Neural progenitor cell (in vitro differentiated cells): ENCODE results near the gene LGALS12. TPM values are rescaled to one million over a fixed set of nuclear protein-coding genes. Genes with fewer than 3 reads are reported as not detected.

ENCODE experiments used
- DNase-seq: peaks from one replicate; pipeline ENCODE4 v3.0.0-alpha.2; 2016; ENCODE audit warnings: low spot score
- H2AFZ ChIP-seq: fragments of 200-600 bp; sonication (generic); replicated peaks from 2 replicates; pipeline ENCODE4 v1.6.1; 2016; ENCODE audit warnings: antibody characterized with exemption
- H3F3A ChIP-seq: fragments of 200-600 bp; sonication (generic); 2 replicates; pipeline ENCODE4 v1.6.1; 2016; ENCODE audit warnings: antibody characterized with exemption, low read depth
- H3K27ac ChIP-seq: fragments of 200-600 bp; sonication (generic); 2 replicates; pipeline ENCODE4 v1.5.1; 2016; ENCODE audit warnings: mild to moderate bottlenecking
- H3K27me3 ChIP-seq: fragments of 200-600 bp; sonication (generic); 2 replicates; pipeline ENCODE4 v1.6.1; 2016; ENCODE audit warnings: mild to moderate bottlenecking, moderate library complexity
- H3K36me3 ChIP-seq: fragments of 200-600 bp; sonication (generic); 2 replicates; pipeline ENCODE4 v1.5.1; 2016
- H3K4me1 ChIP-seq: fragments of 200-600 bp; sonication (generic); 2 replicates; pipeline ENCODE4 v1.6.1; 2016; ENCODE audit warnings: mixed run types
- H3K4me2 ChIP-seq: fragments of 200-600 bp; sonication (generic); 2 replicates; pipeline ENCODE4 v1.6.1; 2016
- H3K4me3 ChIP-seq: fragments of 200-600 bp; sonication (generic); 2 replicates; pipeline ENCODE4 v1.5.1; 2016
- H3K79me2 ChIP-seq: fragments of 200-600 bp; sonication (generic); 2 replicates; pipeline ENCODE4 v1.6.1; 2016; ENCODE audit warnings: low read depth
- H3K9ac ChIP-seq: fragments of 200-600 bp; sonication (generic); 2 replicates; pipeline ENCODE4 v1.6.1; 2016
- H3K9me3 ChIP-seq: fragments of 200-600 bp; sonication (generic); 2 replicates; pipeline ENCODE4 v1.5.1; 2016; ENCODE audit warnings: low read depth
- H4K20me1 ChIP-seq: fragments of 200-600 bp; sonication (generic); 2 replicates; pipeline ENCODE4 v1.6.1; 2016; ENCODE audit warnings: low read depth
- H3K27ac Mint-ChIP-seq: 3 replicates; pipeline ENCODE4 v1.8.0; 2021; ENCODE audit warnings: mixed read lengths
- H3K27me3 Mint-ChIP-seq: 2 replicates; pipeline ENCODE4 v1.8.0; 2022; ENCODE audit warnings: low read depth, mild to moderate bottlenecking, inconsistent platforms, moderate library complexity, mixed read lengths; ENCODE audit not compliant: insufficient read depth
- H3K36me3 Mint-ChIP-seq: 3 replicates; pipeline ENCODE4 v1.8.0; 2021; ENCODE audit warnings: mixed read lengths
- H3K4me1 Mint-ChIP-seq: 3 replicates; pipeline ENCODE4 v1.8.0; 2021; ENCODE audit warnings: mixed read lengths
- H3K4me3 Mint-ChIP-seq: 3 replicates; pipeline ENCODE4 v1.8.0; 2021; ENCODE audit warnings: mild to moderate bottlenecking, moderate library complexity, mixed read lengths
- H3K9me3 Mint-ChIP-seq: 3 replicates; pipeline ENCODE4 v1.8.0; 2020; ENCODE audit warnings: mixed read lengths
- EZH2 ChIP-seq: fragments of 200-600 bp; sonication (generic); IDR thresholded peaks from 2 replicates; pipeline ENCODE4 v1.6.1; 2017; ENCODE audit warnings: antibody characterized with exemption, mild to moderate bottlenecking, moderate library complexity
- EZH2phosphoT487 ChIP-seq: fragments of 200-600 bp; sonication (generic); IDR thresholded peaks from 2 replicates; pipeline ENCODE4 v1.6.1; 2017; ENCODE audit warnings: antibody characterized with exemption
- total RNA-seq: library from RNA; depleted of rRNA; stranded (reverse); fragments of >200 nt; gene quantifications from 2 replicates; pipeline ENCODE4 v1.2.3, GENCODE V29; 2015; ENCODE audit warnings: low replicate concordance
- TF ChIP-seq, protein P1 (sequence below): fragments of 200-600 bp; sonication (generic); IDR thresholded peaks from 2 replicates; pipeline ENCODE4 v1.5.1; 2017; ENCODE audit warnings: antibody characterized with exemption, mild to moderate bottlenecking

Gene LGALS12
- total RNA-seq, 1 donor from 2014 or later: not detected

DNA sequence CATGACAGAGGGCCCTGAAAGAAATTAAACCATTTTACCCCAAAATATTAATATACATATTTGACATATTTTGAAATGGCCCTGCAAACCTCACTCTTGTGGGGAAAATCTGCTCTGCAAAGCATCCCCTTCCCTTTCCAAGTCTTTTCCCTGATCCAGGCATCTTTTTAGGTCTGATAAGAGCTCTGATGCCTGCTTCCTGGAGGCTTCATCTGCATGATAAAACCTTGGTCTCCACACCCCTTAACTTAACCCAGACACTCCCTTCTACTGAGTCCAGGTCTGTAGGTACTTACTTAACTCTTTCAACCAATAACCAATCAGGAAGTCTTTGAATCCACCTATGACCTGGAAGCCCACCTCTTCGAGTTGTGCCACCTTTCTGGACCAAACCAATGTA is 1.8 kb upstream of the LGALS12 start:
- peaks cover 12% of the 10 kb centered on the region for H3K27me3 Mint-ChIP-seq
- H3K36me3 Mint-ChIP-seq: no peaks in the 10 kb centered on the region
- Histone ChIP-seq H2AFZ (no peak overlapping the region), H4K20me1 (no peaks in the 10 kb centered on the region), H3F3A (peaks cover 9% of the 10 kb centered on the region), H3K4me2 (no peak overlapping the region), H3K27me3 (peaks cover 10% of the 10 kb centered on the region), H3K4me3 (no peak overlapping the region), H3K27ac (no peak overlapping the region), H3K4me1 (peaks cover 21% of the 10 kb centered on the region), H3K36me3 (no peaks in the 10 kb centered on the region), H3K9ac (no peak overlapping the region), H3K79me2 (no peaks in the 10 kb centered on the region), H3K9me3 (no peaks in the 10 kb centered on the region)
- no peak overlapping the region for H3K4me3 Mint-ChIP-seq
- no peak overlapping the region for H3K27ac Mint-ChIP-seq
- H3K9me3 Mint-ChIP-seq: peaks cover 17% of the 10 kb centered on the region
- H3K4me1 Mint-ChIP-seq: peaks cover 2% of the 10 kb centered on the region
- no peak for DNase-seq
- TF ChIP-seq EZH2: no peak
- TF ChIP-seq, protein P1, sequence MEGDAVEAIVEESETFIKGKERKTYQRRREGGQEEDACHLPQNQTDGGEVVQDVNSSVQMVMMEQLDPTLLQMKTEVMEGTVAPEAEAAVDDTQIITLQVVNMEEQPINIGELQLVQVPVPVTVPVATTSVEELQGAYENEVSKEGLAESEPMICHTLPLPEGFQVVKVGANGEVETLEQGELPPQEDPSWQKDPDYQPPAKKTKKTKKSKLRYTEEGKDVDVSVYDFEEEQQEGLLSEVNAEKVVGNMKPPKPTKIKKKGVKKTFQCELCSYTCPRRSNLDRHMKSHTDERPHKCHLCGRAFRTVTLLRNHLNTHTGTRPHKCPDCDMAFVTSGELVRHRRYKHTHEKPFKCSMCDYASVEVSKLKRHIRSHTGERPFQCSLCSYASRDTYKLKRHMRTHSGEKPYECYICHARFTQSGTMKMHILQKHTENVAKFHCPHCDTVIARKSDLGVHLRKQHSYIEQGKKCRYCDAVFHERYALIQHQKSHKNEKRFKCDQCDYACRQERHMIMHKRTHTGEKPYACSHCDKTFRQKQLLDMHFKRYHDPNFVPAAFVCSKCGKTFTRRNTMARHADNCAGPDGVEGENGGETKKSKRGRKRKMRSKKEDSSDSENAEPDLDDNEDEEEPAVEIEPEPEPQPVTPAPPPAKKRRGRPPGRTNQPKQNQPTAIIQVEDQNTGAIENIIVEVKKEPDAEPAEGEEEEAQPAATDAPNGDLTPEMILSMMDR: no peak
- TF ChIP-seq EZH2phosphoT487: no peak

DNA sequence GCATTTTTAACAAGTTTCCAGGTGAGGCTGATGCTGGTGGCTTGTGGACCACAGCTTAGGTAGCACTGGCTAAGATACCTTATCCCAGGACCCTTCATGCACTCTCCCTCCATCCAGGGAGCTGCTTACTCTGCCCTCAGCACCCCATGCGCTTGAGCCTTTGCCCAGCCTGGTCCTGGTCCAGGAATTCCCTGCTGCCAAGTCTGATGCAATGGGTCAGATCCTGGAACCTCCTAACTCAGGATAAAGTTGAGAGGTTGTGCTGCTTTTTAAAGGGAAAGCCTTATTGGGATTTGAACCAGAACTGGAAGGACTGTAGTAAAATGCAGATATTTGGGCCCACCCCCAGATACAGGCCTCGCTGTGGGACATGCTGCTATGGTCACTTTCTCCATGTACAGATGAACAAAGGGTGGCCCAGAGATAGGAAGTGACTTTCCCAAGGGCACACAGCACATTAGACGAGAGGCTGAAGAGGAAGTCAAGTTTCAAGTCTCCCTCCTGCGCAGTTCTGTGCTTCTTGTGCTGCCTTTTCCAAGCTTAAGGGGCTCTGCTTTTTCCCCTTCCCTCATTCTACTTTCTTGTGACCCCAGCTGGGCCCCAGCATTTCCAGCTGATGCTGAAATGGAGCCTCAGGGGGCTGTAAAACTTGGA is 824 bp upstream of the LGALS12 start:
- Histone ChIP-seq H3K4me2 (no peak overlapping the region), H2AFZ (no peak overlapping the region), H3K4me3 (no peak overlapping the region), H3K36me3 (no peaks in the 10 kb centered on the region), H4K20me1 (no peaks in the 10 kb centered on the region), H3K9ac (no peak overlapping the region), H3K27ac (no peak overlapping the region), H3K79me2 (no peaks in the 10 kb centered on the region), H3K27me3 (peaks cover 6% of the 10 kb centered on the region), H3K9me3 (no peaks in the 10 kb centered on the region), H3F3A (peaks cover 5% of the 10 kb centered on the region), H3K4me1 (peaks cover 17% of the 10 kb centered on the region)
- H3K4me3 Mint-ChIP-seq: no peak overlapping the region
- DNase-seq: no peak
- TF ChIP-seq EZH2 (no peak), EZH2phosphoT487 (no peak)
- TF ChIP-seq, protein P1: no peak
- H3K36me3 Mint-ChIP-seq: no peaks in the 10 kb centered on the region
- peaks cover 13% of the 10 kb centered on the region for H3K27me3 Mint-ChIP-seq
- H3K27ac Mint-ChIP-seq: no peak overlapping the region
- peaks cover 2% of the 10 kb centered on the region for H3K4me1 Mint-ChIP-seq
- peaks cover 9% of the 10 kb centered on the region for H3K9me3 Mint-ChIP-seq

DNA sequence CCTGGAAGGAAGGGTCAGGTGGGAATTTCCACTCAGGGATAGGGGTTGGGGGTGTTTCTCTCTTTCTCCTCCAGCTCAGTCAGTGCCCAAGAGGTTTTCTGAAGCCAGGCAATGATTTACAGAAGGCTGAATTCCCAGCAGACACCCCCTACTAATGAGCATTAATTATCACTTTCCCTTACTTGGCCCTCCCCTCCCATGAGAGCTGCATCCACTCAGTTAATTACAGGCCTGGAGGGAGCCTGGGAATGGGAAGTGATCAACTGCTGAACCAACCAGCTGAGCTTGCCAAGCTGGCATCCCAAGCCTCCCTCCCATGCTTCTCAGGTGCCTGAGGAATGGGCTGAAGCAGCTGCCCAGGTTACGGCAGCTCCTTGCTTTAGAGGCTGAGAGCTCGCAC is 992 bp downstream of the LGALS12 start:
- H3K4me1 Mint-ChIP-seq: peaks cover 9% of the 10 kb centered on the region
- no peaks in the 10 kb centered on the region for H3K9me3 Mint-ChIP-seq
- H3K4me3 Mint-ChIP-seq: no peak overlapping the region
- Histone ChIP-seq H3K27me3 (no peaks in the 10 kb centered on the region), H3K4me2 (no peak overlapping the region), H3K4me1 (peaks cover 12% of the 10 kb centered on the region), H3K36me3 (no peaks in the 10 kb centered on the region), H3K9me3 (no peaks in the 10 kb centered on the region), H3K4me3 (no peak overlapping the region), H2AFZ (no peak overlapping the region), H3K79me2 (no peaks in the 10 kb centered on the region), H3K27ac (no peak overlapping the region), H3K9ac (no peak overlapping the region), H4K20me1 (no peaks in the 10 kb centered on the region), H3F3A (no peaks in the 10 kb centered on the region)
- TF ChIP-seq, protein P1: no peak
- no peak for TF ChIP-seq EZH2
- no peak for TF ChIP-seq EZH2phosphoT487
- H3K27ac Mint-ChIP-seq: peak overlapping the region; percentile 33
- no peaks in the 10 kb centered on the region for H3K36me3 Mint-ChIP-seq
- peaks cover 7% of the 10 kb centered on the region for H3K27me3 Mint-ChIP-seq
- no peak for DNase-seq
